Measurements from ENCODE around the gene MPND.

The MPND gene

GRCh38 chr19:4350726-4351125, 7.4 kb downstream of the MPND start:
- Histone ChIP-seq H3K36me3 (ENCODE audit: control insufficient read depth in 2 of 2, insufficient read depth in 2 of 2, low read length in 2 of 2) (peaks cover 0 to 7% of the 10 kb centered on the region in 2 donors), H3K27me3 (ENCODE audit: control insufficient read depth in 1 of 2, insufficient read depth in 2 of 2, low read length in 2 of 2) (no peaks in the 10 kb centered on the region), H3K4me3 (ENCODE audit: low read length in 2 of 2) (no peak overlapping the region), H3K9me3 (ENCODE audit: control insufficient read depth in 2 of 2, low read length in 2 of 2) (no peaks in the 10 kb centered on the region), H3K27ac (ENCODE audit: low read length) (no peak overlapping the region), H3K4me1 (ENCODE audit: control insufficient read depth, insufficient read depth, low read length) (no peaks in the 10 kb centered on the region), H3K9ac (ENCODE audit: low read length in 2 of 2) (no peak overlapping the region)

- H3K4me3 ChIP-seq (ENCODE audit: low read length in 2 of 2) = no peak overlapping the region
- H3K27me3 ChIP-seq (ENCODE audit: control insufficient read depth in 1 of 2, insufficient read depth in 2 of 2, low read length in 2 of 2) = no peaks in the 10 kb centered on the region
- H3K27ac ChIP-seq (ENCODE audit: low read length) = no peak overlapping the region
- no peaks in the 10 kb centered on the region for H3K4me1 ChIP-seq (ENCODE audit: control insufficient read depth, insufficient read depth, low read length)
- peaks cover 0 to 5% of the 10 kb centered on the region in 2 donors for H3K36me3 ChIP-seq (ENCODE audit: control insufficient read depth in 2 of 2, insufficient read depth in 2 of 2, low read length in 2 of 2)
- H3K9ac ChIP-seq (ENCODE audit: low read length in 2 of 2) = no peak overlapping the region
- H3K9me3 ChIP-seq (ENCODE audit: control insufficient read depth in 2 of 2, low read length in 2 of 2) = no peaks in the 10 kb centered on the region
Measured at GRCh38 chr19:4352701-4353121, 9.3 kb downstream of the MPND start.

DNA sequence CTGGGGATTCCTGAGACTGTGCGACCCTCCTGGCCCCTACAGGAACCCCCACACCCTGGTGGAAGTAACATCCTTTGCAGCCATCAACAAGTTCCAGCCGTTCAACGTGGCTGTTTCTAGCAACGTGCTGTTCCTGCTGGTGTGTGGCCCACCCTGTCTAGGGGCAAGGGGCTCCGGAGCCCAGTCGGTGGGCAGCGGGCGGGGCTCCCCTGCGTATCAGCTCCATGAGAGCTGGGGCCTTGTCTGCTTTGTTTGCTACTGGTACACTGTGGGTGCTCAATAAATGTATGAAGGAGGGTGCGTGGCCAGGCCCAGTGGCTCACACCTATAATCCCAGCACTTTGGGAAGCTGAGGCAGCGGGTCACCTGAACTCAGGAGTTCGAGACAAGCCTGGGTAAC, 10.9 kb downstream of the MPND start:
- Histone ChIP-seq H3K36me3 (ENCODE audit: control insufficient read depth in 2 of 2, insufficient read depth in 2 of 2, low read length in 2 of 2) (peaks cover 0 to 10% of the 10 kb centered on the region in 2 donors), H3K4me3 (ENCODE audit: low read length in 2 of 2) (no peak overlapping the region), H3K27ac (ENCODE audit: low read length) (no peak overlapping the region), H3K9ac (ENCODE audit: low read length in 2 of 2) (no peak overlapping the region), H3K9me3 (ENCODE audit: control insufficient read depth in 2 of 2, low read length in 2 of 2) (no peaks in the 10 kb centered on the region), H3K27me3 (ENCODE audit: control insufficient read depth in 1 of 2, insufficient read depth in 2 of 2, low read length in 2 of 2) (no peaks in the 10 kb centered on the region), H3K4me1 (ENCODE audit: control insufficient read depth, insufficient read depth, low read length) (peaks cover under 1% of the 10 kb centered on the region)

GRCh38 chr19:4354897-4355296, 11.5 kb downstream of the MPND start:
- peaks cover 3% of the 10 kb centered on the region for H3K4me1 ChIP-seq (ENCODE audit: control insufficient read depth, insufficient read depth, low read length)
- H3K27me3 ChIP-seq (ENCODE audit: control insufficient read depth in 1 of 2, insufficient read depth in 2 of 2, low read length in 2 of 2) = no peaks in the 10 kb centered on the region
- no peaks in the 10 kb centered on the region for H3K9me3 ChIP-seq (ENCODE audit: control insufficient read depth in 2 of 2, low read length in 2 of 2)
- H3K4me3 ChIP-seq (ENCODE audit: low read length in 2 of 2) = no peak overlapping the region
- no peak overlapping the region for H3K9ac ChIP-seq (ENCODE audit: low read length in 2 of 2)
- peaks cover 0 to 11% of the 10 kb centered on the region in 2 donors for H3K36me3 ChIP-seq (ENCODE audit: control insufficient read depth in 2 of 2, insufficient read depth in 2 of 2, low read length in 2 of 2)
- no peak overlapping the region for H3K27ac ChIP-seq (ENCODE audit: low read length)

GRCh38 chr19:4357095-4357797, 13.9 kb downstream of the MPND start:
- H3K9ac ChIP-seq (ENCODE audit: low read length in 2 of 2) = no peak overlapping the region
- H3K27me3 ChIP-seq (ENCODE audit: control insufficient read depth in 1 of 2, insufficient read depth in 2 of 2, low read length in 2 of 2) = no peaks in the 10 kb centered on the region
- no peaks in the 10 kb centered on the region for H3K9me3 ChIP-seq (ENCODE audit: control insufficient read depth in 2 of 2, low read length in 2 of 2)
- H3K27ac ChIP-seq (ENCODE audit: low read length) = no peak overlapping the region
- no peak overlapping the region for H3K4me3 ChIP-seq (ENCODE audit: low read length in 2 of 2)
- H3K4me1 ChIP-seq (ENCODE audit: control insufficient read depth, insufficient read depth, low read length) = peaks cover 11% of the 10 kb centered on the region
- peaks cover 0 to 15% of the 10 kb centered on the region in 2 donors for H3K36me3 ChIP-seq (ENCODE audit: control insufficient read depth in 2 of 2, insufficient read depth in 2 of 2, low read length in 2 of 2)

GRCh38 chr19:4357921-4358326, 14.6 kb downstream of the MPND start:
- Histone ChIP-seq H3K9ac (ENCODE audit: low read length in 2 of 2) (no peak overlapping the region), H3K27me3 (ENCODE audit: control insufficient read depth in 1 of 2, insufficient read depth in 2 of 2, low read length in 2 of 2) (no peaks in the 10 kb centered on the region), H3K4me1 (ENCODE audit: control insufficient read depth, insufficient read depth, low read length) (peaks cover 11% of the 10 kb centered on the region), H3K27ac (ENCODE audit: low read length) (no peak overlapping the region), H3K9me3 (ENCODE audit: control insufficient read depth in 2 of 2, low read length in 2 of 2) (no peaks in the 10 kb centered on the region), H3K4me3 (ENCODE audit: low read length in 2 of 2) (no peak overlapping the region), H3K36me3 (ENCODE audit: control insufficient read depth in 2 of 2, insufficient read depth in 2 of 2, low read length in 2 of 2) (peaks cover 0 to 15% of the 10 kb centered on the region in 2 donors)

DNA sequence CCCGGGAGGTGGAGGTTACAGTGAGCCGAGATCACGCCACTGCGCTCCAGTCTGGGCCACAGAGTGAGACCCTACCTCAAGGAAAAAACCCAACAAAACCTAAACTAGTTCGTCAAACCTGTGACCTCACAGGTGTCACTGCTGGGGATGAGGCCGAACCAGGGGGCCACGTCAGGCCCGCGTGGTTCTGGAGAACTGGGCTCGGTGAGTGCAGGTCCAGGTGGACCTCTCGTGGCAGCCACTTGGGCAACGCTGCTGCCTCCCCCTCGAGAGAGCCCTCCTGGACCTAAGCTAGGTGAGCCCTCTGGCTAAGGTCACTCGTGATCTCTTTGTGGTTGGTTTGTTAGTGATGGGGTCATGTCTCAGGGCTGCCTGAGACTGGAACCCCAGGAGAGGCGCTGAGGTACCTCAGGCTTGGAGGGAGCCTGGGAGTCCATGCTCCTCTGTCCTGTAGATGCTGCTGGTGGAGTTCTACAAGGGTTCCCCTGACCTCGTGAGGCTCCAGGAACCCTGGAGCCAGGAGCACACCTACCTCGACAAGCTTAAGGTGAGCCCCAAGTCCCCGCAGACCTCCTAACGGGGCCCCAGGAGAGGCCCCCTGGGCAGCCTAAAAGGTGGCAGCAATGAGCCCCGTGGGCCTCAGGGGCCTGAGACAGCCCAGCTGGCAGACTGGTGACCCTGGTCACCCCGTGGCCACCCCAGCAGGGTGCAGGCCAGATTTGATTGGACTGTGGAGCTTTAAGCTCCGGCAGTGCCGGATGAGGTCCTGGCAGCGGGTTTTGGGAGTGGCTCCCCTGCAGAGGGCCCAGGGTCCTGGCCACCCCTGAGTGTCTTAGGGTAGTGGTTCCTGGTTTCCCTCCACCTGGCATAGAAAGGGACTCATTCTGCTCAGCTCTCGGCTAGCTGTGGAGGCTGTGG, 15.6 kb downstream of the MPND start:
- no peak overlapping the region for H3K9ac ChIP-seq (ENCODE audit: low read length in 2 of 2)
- no peaks in the 10 kb centered on the region for H3K9me3 ChIP-seq (ENCODE audit: control insufficient read depth in 2 of 2, low read length in 2 of 2)
- peaks cover 13% of the 10 kb centered on the region for H3K4me1 ChIP-seq (ENCODE audit: control insufficient read depth, insufficient read depth, low read length)
- H3K27ac ChIP-seq (ENCODE audit: low read length) = no peak overlapping the region
- H3K36me3 ChIP-seq (ENCODE audit: control insufficient read depth in 2 of 2, insufficient read depth in 2 of 2, low read length in 2 of 2) = peaks cover 4 to 20% of the 10 kb centered on the region in 2 donors
- H3K27me3 ChIP-seq (ENCODE audit: control insufficient read depth in 1 of 2, insufficient read depth in 2 of 2, low read length in 2 of 2) = no peaks in the 10 kb centered on the region
- no peak overlapping the region for H3K4me3 ChIP-seq (ENCODE audit: low read length in 2 of 2)

DNA sequence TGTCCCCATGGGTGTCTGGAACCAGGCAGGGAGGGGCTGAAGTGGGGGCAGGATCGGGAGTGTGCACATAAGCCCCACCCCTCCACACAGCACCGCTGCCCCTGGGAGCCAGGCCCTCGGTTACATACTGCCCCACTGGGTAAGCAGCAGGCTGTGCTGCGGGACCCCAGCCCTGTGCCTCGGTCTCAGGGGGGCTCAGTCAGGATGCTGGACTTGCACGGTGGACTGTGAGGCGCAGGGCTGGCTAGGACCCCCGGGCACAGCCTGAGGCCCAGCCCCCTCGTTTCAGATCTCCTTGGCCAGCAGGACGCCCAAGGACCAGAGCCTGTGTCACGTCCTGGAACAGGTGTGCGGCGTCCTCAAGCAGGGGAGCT, 16.3 kb downstream of the MPND start:
- H3K36me3 ChIP-seq (ENCODE audit: control insufficient read depth in 2 of 2, insufficient read depth in 2 of 2, low read length in 2 of 2) = peaks cover 5 to 22% of the 10 kb centered on the region in 2 donors
- H3K9me3 ChIP-seq (ENCODE audit: control insufficient read depth in 2 of 2, low read length in 2 of 2) = no peaks in the 10 kb centered on the region

GRCh38 chr19:4360081-4360569, 16.8 kb downstream of the MPND start:
- Histone ChIP-seq H3K27ac (ENCODE audit: low read length) (no peak overlapping the region), H3K27me3 (ENCODE audit: control insufficient read depth in 1 of 2, insufficient read depth in 2 of 2, low read length in 2 of 2) (no peaks in the 10 kb centered on the region), H3K9me3 (ENCODE audit: control insufficient read depth in 2 of 2, low read length in 2 of 2) (no peaks in the 10 kb centered on the region), H3K9ac (ENCODE audit: low read length in 2 of 2) (no peak overlapping the region), H3K36me3 (ENCODE audit: control insufficient read depth in 2 of 2, insufficient read depth in 2 of 2, low read length in 2 of 2) (peaks cover 7 to 25% of the 10 kb centered on the region in 2 donors), H3K4me3 (ENCODE audit: low read length in 2 of 2) (no peak overlapping the region), H3K4me1 (ENCODE audit: control insufficient read depth, insufficient read depth, low read length) (peaks cover 13% of the 10 kb centered on the region)

More for the DNA sequence above, 16.3 kb downstream of the MPND start:
- H3K27me3 ChIP-seq (ENCODE audit: control insufficient read depth in 1 of 2, insufficient read depth in 2 of 2, low read length in 2 of 2) = no peaks in the 10 kb centered on the region
- no peak overlapping the region for H3K27ac ChIP-seq (ENCODE audit: low read length)
- no peak overlapping the region for H3K4me3 ChIP-seq (ENCODE audit: low read length in 2 of 2)
- H3K9ac ChIP-seq (ENCODE audit: low read length in 2 of 2) = no peak overlapping the region
- H3K4me1 ChIP-seq (ENCODE audit: control insufficient read depth, insufficient read depth, low read length) = peaks cover 13% of the 10 kb centered on the region

DNA sequence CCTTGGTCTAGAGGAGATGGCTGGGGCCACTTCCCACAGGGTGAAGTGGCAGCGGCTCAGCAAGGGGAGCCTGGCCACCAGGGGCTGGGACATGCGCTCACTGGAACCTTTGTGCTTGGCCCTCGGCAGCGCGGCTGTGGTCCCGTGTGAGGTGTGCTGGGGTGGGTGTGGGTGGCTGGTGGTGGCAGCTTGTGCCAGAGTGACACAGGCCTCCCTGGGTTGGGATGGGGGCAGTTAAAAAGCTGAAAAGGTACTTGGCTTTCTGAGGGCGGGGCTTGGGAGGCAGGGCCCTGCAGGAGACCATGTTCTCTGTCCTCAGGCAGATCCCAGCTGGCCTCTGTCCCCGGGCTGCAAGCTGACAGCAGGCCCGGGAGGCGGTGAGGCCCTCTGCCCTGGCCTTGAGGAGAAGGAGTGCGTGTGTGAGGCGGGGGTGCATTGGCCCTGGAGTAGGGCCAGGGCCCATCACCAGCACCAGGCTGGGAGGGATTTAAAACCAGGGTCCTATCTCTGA, 17.3 kb downstream of the MPND start:
- no peaks in the 10 kb centered on the region for H3K27me3 ChIP-seq (ENCODE audit: control insufficient read depth in 1 of 2, insufficient read depth in 2 of 2, low read length in 2 of 2)
- no peak overlapping the region for H3K9ac ChIP-seq (ENCODE audit: low read length in 2 of 2)
- H3K9me3 ChIP-seq (ENCODE audit: control insufficient read depth in 2 of 2, low read length in 2 of 2) = no peaks in the 10 kb centered on the region
- H3K36me3 ChIP-seq (ENCODE audit: control insufficient read depth in 2 of 2, insufficient read depth in 2 of 2, low read length in 2 of 2) = peaks cover 13 to 28% of the 10 kb centered on the region in 2 donors
- no peak overlapping the region for H3K4me3 ChIP-seq (ENCODE audit: low read length in 2 of 2)
- H3K4me1 ChIP-seq (ENCODE audit: control insufficient read depth, insufficient read depth, low read length) = peaks cover 13% of the 10 kb centered on the region
- H3K27ac ChIP-seq (ENCODE audit: low read length) = no peak overlapping the region
